ENCODE data around the gene RGS10. TPM values are rescaled to one million over a fixed set of nuclear protein-coding genes. Genes with fewer than 3 reads are reported as not detected.

Gene RGS10
- total RNA-seq, 3 donors from 2014 or later: 14.9 to 68.8 (median 19.2) TPM

- intact Hi-C loops (cut with DNase I, micrococcal nuclease): no loop called here
- no peaks in the 10 kb centered on the region for H3K36me3 ChIP-seq (ENCODE audit: low read depth)
- TF ChIP-seq, protein P1, sequence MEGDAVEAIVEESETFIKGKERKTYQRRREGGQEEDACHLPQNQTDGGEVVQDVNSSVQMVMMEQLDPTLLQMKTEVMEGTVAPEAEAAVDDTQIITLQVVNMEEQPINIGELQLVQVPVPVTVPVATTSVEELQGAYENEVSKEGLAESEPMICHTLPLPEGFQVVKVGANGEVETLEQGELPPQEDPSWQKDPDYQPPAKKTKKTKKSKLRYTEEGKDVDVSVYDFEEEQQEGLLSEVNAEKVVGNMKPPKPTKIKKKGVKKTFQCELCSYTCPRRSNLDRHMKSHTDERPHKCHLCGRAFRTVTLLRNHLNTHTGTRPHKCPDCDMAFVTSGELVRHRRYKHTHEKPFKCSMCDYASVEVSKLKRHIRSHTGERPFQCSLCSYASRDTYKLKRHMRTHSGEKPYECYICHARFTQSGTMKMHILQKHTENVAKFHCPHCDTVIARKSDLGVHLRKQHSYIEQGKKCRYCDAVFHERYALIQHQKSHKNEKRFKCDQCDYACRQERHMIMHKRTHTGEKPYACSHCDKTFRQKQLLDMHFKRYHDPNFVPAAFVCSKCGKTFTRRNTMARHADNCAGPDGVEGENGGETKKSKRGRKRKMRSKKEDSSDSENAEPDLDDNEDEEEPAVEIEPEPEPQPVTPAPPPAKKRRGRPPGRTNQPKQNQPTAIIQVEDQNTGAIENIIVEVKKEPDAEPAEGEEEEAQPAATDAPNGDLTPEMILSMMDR (IDR thresholded peaks at IDR 0.05): no peak
- DNase-seq (no peak), ATAC-seq (no peak)
- H3K9me3 ChIP-seq: no peaks in the 10 kb centered on the region
- H3K4me1 ChIP-seq (ENCODE audit: low read depth): no peaks in the 10 kb centered on the region
- H3K4me3 ChIP-seq: no peak overlapping the region
These were observed 68.7 kb downstream of the RGS10 start for GRCh38 chr10:119473771-119474170.

GRCh38 chr10:119470920-119471702 is 71.4 kb downstream of the RGS10 start:
- TF ChIP-seq, protein P1 (IDR thresholded peaks at IDR 0.05): no peak
- Histone ChIP-seq H3K4me3 (no peak overlapping the region), H3K36me3 (ENCODE audit: low read depth) (no peaks in the 10 kb centered on the region), H3K9me3 (no peaks in the 10 kb centered on the region), H3K4me1 (ENCODE audit: low read depth) (no peaks in the 10 kb centered on the region)
- intact Hi-C loops (cut with DNase I, micrococcal nuclease): no loop called here
- DNase-seq: no peak
- ATAC-seq: no peak

GRCh38 chr10:119469846-119470245 is 72.7 kb downstream of the RGS10 start:
- ATAC-seq (no peak), DNase-seq (no peak)
- Histone ChIP-seq H3K4me1 (ENCODE audit: low read depth) (no peaks in the 10 kb centered on the region), H3K9me3 (no peaks in the 10 kb centered on the region), H3K36me3 (ENCODE audit: low read depth) (no peaks in the 10 kb centered on the region), H3K4me3 (no peak overlapping the region)
- intact Hi-C loops (cut with DNase I, micrococcal nuclease): no loop called here
- TF ChIP-seq, protein P1 (IDR thresholded peaks at IDR 0.05): no peak

DNA sequence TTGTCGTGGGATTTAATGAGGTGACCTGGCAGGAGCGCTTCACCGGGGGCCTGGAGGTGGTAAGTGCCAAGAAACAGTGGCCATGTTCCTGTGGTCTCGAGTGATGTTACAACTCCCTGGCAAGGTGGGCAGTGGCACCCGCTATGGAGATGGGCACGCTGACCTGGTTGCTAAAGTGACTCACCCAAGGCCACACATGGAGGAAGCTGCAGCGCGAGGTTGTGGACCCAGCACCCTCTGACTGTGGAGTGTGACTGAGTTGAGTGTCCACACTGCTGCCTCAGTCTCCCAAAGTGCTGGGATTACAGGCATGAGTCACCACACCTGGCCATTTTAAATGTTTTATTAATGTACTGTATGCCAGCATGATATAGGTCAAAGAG is 73.2 kb downstream of the RGS10 start:
- DNase-seq (no peak), ATAC-seq (no peak)
- no peak overlapping the region for H3K4me3 ChIP-seq
- no peaks in the 10 kb centered on the region for H3K4me1 ChIP-seq (ENCODE audit: low read depth)
- intact Hi-C loops (cut with DNase I, micrococcal nuclease): no loop called here
- H3K36me3 ChIP-seq (ENCODE audit: low read depth): no peaks in the 10 kb centered on the region
- H3K9me3 ChIP-seq: no peaks in the 10 kb centered on the region
- TF ChIP-seq, protein P1 (IDR thresholded peaks at IDR 0.05): no peak

DNA sequence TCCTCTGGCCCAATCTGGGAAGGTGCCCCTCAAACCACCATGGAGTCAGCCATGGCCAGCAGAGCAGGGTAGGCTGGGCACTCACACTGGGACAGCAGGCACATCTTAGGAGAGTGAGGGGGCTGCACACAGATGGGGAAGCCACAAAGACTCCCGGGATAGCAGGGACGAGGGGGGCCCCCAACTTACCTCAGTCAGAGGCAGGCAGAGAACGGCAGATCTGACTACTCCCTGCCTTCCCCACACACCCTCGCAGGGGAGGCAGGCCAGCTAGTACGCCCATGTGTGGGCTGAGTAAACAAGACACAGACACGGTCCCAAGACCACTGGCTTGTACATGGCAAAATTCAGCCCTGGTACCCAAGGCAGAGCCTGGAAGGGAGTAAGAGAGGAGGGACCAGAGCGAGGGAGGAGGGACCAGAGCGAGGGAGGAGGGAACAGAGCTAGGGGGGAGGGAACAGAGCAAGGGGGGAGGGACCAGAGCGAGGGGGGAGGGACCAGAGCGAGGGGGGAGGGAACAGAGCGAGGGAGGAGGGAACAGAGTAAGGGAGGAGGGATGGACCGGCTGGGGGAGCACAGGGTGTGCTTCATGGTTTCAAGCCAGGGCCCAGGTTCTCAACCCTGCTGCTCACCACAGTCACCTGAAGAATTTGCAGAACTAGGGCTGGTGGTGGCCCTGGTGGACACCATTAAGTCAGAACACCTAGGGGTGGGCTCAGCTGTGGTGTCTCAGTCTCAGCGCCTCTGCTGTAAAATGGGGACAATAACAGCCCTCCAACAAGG is 73.8 kb downstream of the RGS10 start:
- intact Hi-C loops (cut with DNase I, micrococcal nuclease): no loop called here
- no peaks in the 10 kb centered on the region for H3K4me1 ChIP-seq (ENCODE audit: low read depth)
- no peaks in the 10 kb centered on the region for H3K9me3 ChIP-seq
- H3K4me3 ChIP-seq: no peak overlapping the region
- ATAC-seq: no peak
- TF ChIP-seq, protein P1 (IDR thresholded peaks at IDR 0.05): no peak
- DNase-seq: no peak
- no peaks in the 10 kb centered on the region for H3K36me3 ChIP-seq (ENCODE audit: low read depth)

All from mucosa of descending colon (tissue), 3 donors.